HepG2 (cell line): ENCODE measurements around the gene SPTBN4. TPM values are rescaled to one million over a fixed set of nuclear protein-coding genes. Genes with fewer than 3 reads are reported as not detected.

Experiments used
- ATAD3A ChIP-seq: sonication (generic); formaldehyde crosslinking; IDR thresholded peaks from 2 replicates; pipeline ENCODE4 v1.4.0; 2020; ENCODE audit warnings: missing genetic modification reagents
- EEA1 ChIP-seq: sonication (generic); formaldehyde crosslinking; IDR thresholded peaks from 2 replicates; pipeline ENCODE4 v1.5.1; 2020; ENCODE audit warnings: mild to moderate bottlenecking, missing genetic modification reagents, borderline replicate concordance
- FOXK1 ChIP-seq: sonication (generic); formaldehyde crosslinking; IDR thresholded peaks from 2 replicates; pipeline ENCODE4 v1.4.0; 2020; ENCODE audit warnings: low read depth, missing genetic modification reagents, borderline replicate concordance
- KLF9 ChIP-seq: IDR thresholded peaks from 2 replicates; pipeline ENCODE4 v1.6.1; 2016; ENCODE audit warnings: low read depth
- MTERF4 ChIP-seq: sonication (generic); formaldehyde crosslinking; IDR thresholded peaks from 2 replicates; pipeline ENCODE4 v1.8.0; 2023; ENCODE audit warnings: mild to moderate bottlenecking, missing genetic modification reagents
- NR1H2 ChIP-seq: sonication (generic); formaldehyde crosslinking; IDR thresholded peaks from 2 replicates; pipeline ENCODE4 v1.8.1; 2022; ENCODE audit warnings: low read depth, missing genetic modification reagents, borderline replicate concordance
- PHB2 ChIP-seq: fragments of 450-650 bp; IDR thresholded peaks from 2 replicates; pipeline ENCODE4 v1.6.1; 2018; ENCODE audit not compliant: partially characterized antibody
- RFX5 ChIP-seq: IDR thresholded peaks from 2 replicates; pipeline ENCODE4 v1.6.1; 2011; ENCODE audit warnings: low read depth, low read length, improper control_type of control experiment
- SATB2 ChIP-seq: sonication (generic); formaldehyde crosslinking; IDR thresholded peaks from 2 replicates; pipeline ENCODE4 v1.5.0; 2020; ENCODE audit warnings: missing genetic modification reagents
- SMARCC2 ChIP-seq: fragments of 450-650 bp; IDR thresholded peaks from 2 replicates; pipeline ENCODE4 v1.6.1; 2017; ENCODE audit warnings: antibody characterized with exemption, mild to moderate bottlenecking
- ZMYM2 ChIP-seq: sonication (generic); formaldehyde crosslinking; IDR thresholded peaks from 2 replicates; pipeline ENCODE4 v1.8.0; 2022; ENCODE audit warnings: mild to moderate bottlenecking, missing genetic modification reagents
- ZNF253 ChIP-seq: sonication (generic); formaldehyde crosslinking; IDR thresholded peaks from 2 replicates; pipeline ENCODE4 v1.8.0; 2022; ENCODE audit warnings: mild to moderate bottlenecking, missing genetic modification reagents, borderline replicate concordance
- ZNF367 ChIP-seq: sonication (generic); formaldehyde crosslinking; IDR thresholded peaks from 2 replicates; pipeline ENCODE4 v1.4.0; 2020; ENCODE audit warnings: missing genetic modification reagents, borderline replicate concordance
- ZNF501 ChIP-seq: sonication (generic); formaldehyde crosslinking; IDR thresholded peaks from 2 replicates; pipeline ENCODE4 v1.5.1; 2020; ENCODE audit warnings: mild to moderate bottlenecking, moderate library complexity, missing genetic modification reagents
- ZNF775 ChIP-seq: sonication (generic); formaldehyde crosslinking; IDR thresholded peaks from 2 replicates; pipeline ENCODE4 v1.4.0; 2020; ENCODE audit warnings: missing genetic modification reagents, mild to moderate bottlenecking, moderate library complexity, borderline replicate concordance
- polyA plus RNA-seq, 8 experiments: library from polyadenylated mRNA; depleted of rRNA in 3 of 8; stranded (reverse) in 7 of 8; unstranded in 1 of 8; fragments of >200 nt; fragmentation: Illumina TruSeq in 4 of 8; extraction: Trizol in 4 of 8; gene quantifications; 2 replicates each; pipeline versions ENCODE4 v1.2.1 to v1.2.3, GENCODE V29; 2011 to 2016; ENCODE audit warnings: low read depth in 4 of 8, missing spikeins in 1 of 8, mixed read lengths in 1 of 8; ENCODE audit not compliant: insufficient read depth in 1 of 8
- total RNA-seq, 5 experiments: library from RNA; depleted of rRNA; stranded (reverse); fragments of >200 nt; fragmentation: Illumina TruSeq; extraction: Trizol; gene quantifications; 2 replicates each; pipeline ENCODE4 v1.2.3, GENCODE V29; 2016; ENCODE audit warnings: low read depth in 1 of 5
- TF ChIP-seq, protein P1 (sequence below): sonication (generic); formaldehyde crosslinking; IDR thresholded peaks from 2 replicates; pipeline ENCODE4 v1.5.1; 2020; ENCODE audit warnings: mild to moderate bottlenecking, missing genetic modification reagents, borderline replicate concordance
- TF ChIP-seq, protein P2 (sequence below): sonication (generic); formaldehyde crosslinking; IDR thresholded peaks from 2 replicates; pipeline ENCODE4 v1.4.0; 2020; ENCODE audit warnings: missing genetic modification reagents, borderline replicate concordance
- TF ChIP-seq, protein P3 (sequence below): IDR thresholded peaks from 2 replicates; pipeline ENCODE4 v1.6.1; 2018; ENCODE audit warnings: missing genetic modification reagents

The SPTBN4 gene
- total and polyA plus RNA-seq, 2 of the 13 experiments (the other 11 are each of a cell fraction or from before 2014, with no cell fraction given), result 0.11 TPM

DNA sequence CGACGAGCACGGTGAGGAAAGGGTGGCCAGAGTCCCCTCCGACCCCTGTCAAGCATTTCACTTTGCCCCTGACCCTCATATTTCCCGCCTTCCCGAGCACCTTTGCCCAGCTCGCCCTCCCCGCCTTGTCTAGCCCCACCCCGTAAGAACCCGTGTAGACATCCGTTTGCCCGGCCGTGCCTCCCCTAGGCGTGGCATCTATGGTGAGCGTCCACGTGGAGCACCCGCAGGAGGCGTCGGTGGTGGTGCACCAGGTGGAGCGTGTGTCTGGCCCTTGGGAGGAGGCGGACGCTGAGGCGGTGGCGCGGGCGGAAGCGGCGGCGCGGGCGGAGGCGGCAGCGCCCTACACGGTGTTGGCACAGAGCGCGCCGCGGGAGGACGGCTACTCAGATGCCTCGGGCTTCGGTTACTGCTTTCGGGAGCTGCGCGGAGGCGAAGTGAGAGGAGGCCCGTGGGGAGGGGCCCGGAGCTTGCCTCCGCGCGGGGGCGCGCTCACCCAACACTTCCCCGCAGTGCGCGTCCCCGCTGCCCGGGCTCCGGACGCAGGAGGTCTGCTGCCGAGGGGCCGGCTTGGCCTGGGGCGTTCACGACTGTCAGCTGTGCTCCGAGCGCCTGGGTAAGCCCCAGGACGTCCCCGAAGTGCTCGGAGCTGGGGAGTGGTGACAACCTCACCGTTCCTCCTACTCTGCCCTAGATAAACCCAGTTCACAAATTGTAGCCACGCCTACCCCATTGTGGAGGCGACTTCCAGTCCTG, 138.6 kb downstream of the SPTBN4 start (continued):
- TF ChIP-seq ZNF253 (no peak; the same call in 1 of the 2 replicates), EEA1 (CRISPR knock-in tag) (no peak), NR1H2 (CRISPR knock-in tag) (no peak), ZNF501 (CRISPR knock-in tag) (no peak), PHB2 (no peak), ATAD3A (CRISPR knock-in tag) (no peak), ZMYM2 (CRISPR knock-in tag) (no peak; the same call in 1 of the 2 replicates), SATB2 (CRISPR knock-in tag) (no peak), ZNF775 (CRISPR knock-in tag) (no peak), RFX5 (no peak), MTERF4 (no peak), KLF9 (CRISPR knock-in tag) (no peak), ZNF367 (CRISPR knock-in tag) (0 out of 2 replicates have a peak, but pooled peaks have one; percentile 23), SMARCC2 (no peak), FOXK1 (CRISPR knock-in tag) (no peak)
- TF ChIP-seq, protein P1, sequence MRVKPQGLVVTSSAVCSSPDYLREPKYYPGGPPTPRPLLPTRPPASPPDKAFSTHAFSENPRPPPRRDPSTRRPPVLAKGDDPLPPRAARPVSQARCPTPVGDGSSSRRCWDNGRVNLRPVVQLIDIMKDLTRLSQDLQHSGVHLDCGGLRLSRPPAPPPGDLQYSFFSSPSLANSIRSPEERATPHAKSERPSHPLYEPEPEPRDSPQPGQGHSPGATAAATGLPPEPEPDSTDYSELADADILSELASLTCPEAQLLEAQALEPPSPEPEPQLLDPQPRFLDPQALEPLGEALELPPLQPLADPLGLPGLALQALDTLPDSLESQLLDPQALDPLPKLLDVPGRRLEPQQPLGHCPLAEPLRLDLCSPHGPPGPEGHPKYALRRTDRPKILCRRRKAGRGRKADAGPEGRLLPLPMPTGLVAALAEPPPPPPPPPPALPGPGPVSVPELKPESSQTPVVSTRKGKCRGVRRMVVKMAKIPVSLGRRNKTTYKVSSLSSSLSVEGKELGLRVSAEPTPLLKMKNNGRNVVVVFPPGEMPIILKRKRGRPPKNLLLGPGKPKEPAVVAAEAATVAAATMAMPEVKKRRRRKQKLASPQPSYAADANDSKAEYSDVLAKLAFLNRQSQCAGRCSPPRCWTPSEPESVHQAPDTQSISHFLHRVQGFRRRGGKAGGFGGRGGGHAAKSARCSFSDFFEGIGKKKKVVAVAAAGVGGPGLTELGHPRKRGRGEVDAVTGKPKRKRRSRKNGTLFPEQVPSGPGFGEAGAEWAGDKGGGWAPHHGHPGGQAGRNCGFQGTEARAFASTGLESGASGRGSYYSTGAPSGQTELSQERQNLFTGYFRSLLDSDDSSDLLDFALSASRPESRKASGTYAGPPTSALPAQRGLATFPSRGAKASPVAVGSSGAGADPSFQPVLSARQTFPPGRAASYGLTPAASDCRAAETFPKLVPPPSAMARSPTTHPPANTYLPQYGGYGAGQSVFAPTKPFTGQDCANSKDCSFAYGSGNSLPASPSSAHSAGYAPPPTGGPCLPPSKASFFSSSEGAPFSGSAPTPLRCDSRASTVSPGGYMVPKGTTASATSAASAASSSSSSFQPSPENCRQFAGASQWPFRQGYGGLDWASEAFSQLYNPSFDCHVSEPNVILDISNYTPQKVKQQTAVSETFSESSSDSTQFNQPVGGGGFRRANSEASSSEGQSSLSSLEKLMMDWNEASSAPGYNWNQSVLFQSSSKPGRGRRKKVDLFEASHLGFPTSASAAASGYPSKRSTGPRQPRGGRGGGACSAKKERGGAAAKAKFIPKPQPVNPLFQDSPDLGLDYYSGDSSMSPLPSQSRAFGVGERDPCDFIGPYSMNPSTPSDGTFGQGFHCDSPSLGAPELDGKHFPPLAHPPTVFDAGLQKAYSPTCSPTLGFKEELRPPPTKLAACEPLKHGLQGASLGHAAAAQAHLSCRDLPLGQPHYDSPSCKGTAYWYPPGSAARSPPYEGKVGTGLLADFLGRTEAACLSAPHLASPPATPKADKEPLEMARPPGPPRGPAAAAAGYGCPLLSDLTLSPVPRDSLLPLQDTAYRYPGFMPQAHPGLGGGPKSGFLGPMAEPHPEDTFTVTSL (CRISPR knock-in tag), result no peak
- TF ChIP-seq, protein P2, sequence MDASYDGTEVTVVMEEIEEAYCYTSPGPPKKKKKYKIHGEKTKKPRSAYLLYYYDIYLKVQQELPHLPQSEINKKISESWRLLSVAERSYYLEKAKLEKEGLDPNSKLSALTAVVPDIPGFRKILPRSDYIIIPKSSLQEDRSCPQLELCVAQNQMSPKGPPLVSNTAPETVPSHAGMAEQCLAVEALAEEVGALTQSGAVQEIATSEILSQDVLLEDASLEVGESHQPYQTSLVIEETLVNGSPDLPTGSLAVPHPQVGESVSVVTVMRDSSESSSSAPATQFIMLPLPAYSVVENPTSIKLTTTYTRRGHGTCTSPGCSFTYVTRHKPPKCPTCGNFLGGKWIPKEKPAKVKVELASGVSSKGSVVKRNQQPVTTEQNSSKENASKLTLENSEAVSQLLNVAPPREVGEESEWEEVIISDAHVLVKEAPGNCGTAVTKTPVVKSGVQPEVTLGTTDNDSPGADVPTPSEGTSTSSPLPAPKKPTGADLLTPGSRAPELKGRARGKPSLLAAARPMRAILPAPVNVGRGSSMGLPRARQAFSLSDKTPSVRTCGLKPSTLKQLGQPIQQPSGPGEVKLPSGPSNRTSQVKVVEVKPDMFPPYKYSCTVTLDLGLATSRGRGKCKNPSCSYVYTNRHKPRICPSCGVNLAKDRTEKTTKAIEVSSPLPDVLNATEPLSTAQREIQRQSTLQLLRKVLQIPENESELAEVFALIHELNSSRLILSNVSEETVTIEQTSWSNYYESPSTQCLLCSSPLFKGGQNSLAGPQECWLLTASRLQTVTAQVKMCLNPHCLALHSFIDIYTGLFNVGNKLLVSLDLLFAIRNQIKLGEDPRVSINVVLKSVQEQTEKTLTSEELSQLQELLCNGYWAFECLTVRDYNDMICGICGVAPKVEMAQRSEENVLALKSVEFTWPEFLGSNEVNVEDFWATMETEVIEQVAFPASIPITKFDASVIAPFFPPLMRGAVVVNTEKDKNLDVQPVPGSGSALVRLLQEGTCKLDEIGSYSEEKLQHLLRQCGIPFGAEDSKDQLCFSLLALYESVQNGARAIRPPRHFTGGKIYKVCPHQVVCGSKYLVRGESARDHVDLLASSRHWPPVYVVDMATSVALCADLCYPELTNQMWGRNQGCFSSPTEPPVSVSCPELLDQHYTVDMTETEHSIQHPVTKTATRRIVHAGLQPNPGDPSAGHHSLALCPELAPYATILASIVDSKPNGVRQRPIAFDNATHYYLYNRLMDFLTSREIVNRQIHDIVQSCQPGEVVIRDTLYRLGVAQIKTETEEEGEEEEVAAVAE (CRISPR knock-in tag), result no peak
- TF ChIP-seq, protein P3, sequence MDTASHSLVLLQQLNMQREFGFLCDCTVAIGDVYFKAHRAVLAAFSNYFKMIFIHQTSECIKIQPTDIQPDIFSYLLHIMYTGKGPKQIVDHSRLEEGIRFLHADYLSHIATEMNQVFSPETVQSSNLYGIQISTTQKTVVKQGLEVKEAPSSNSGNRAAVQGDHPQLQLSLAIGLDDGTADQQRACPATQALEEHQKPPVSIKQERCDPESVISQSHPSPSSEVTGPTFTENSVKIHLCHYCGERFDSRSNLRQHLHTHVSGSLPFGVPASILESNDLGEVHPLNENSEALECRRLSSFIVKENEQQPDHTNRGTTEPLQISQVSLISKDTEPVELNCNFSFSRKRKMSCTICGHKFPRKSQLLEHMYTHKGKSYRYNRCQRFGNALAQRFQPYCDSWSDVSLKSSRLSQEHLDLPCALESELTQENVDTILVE, result no peak
